Measurements from ENCODE around the gene LRRTM4.

GRCh38 chr2:77294474-77294873 is 227.7 kb downstream of the LRRTM4 start:
- TF ChIP-seq EZH2 (IDR thresholded peaks at IDR 0.05; ENCODE audit: insufficient read depth, poor library complexity, severe bottlenecking) = no peak
- TF ChIP-seq EZH2phosphoT487 (IDR thresholded peaks at IDR 0.05; ENCODE audit: insufficient read depth, low read depth) = no peak

Measured in GM23248 (cell line).